H1 (cell line): Measurements from ENCODE around the gene DCBLD1. TPM values are rescaled to one million over a fixed set of nuclear protein-coding genes. Genes with fewer than 3 reads are reported as not detected.

ENCODE experiments used
- CTCF ChIA-PET: fragments of 300-600 bp; sonication (Branson Sonifier 250); formaldehyde crosslinking; loops from one replicate; lab custom pipeline; 2021; ENCODE audit not compliant: partially characterized antibody; lab: Charles Lee
- POLR2A ChIA-PET: fragments of 300-600 bp; sonication (Branson Sonifier 250); formaldehyde crosslinking; loops from one replicate; lab custom pipeline; 2021; ENCODE audit warnings: inconsistent platforms; ENCODE audit not compliant: partially characterized antibody; lab: Charles Lee
- DNase-seq, 2 experiments: peaks; one replicate each; pipeline versions ENCODE4 v3.0.0 to v3.0.0-alpha.2; 2010 to 2022; ENCODE audit warnings: low spot score in 2 of 2, low read depth in 1 of 2, mixed read lengths in 1 of 2
- FAIRE-seq: peaks from 2 replicates; lab custom pipeline; 2011; peaks lifted over from hg19 to GRCh38; lab: Jason Lieb, UNC
- H2AFZ ChIP-seq: 2 replicates; pipeline ENCODE4 v1.8.1; 2012; ENCODE audit warnings: low read length, inconsistent platforms
- H2AK5ac ChIP-seq: 2 replicates; pipeline ENCODE4 v1.6.1; 2013; ENCODE audit warnings: low read depth, low read length
- H2BK120ac ChIP-seq: replicated peaks from 2 replicates; pipeline ENCODE3; 2013; ENCODE audit warnings: low read depth, low read length, inconsistent platforms
- H2BK12ac ChIP-seq: 2 replicates; pipeline ENCODE4 v1.6.1; 2013; ENCODE audit warnings: low read depth, low read length
- H2BK15ac ChIP-seq: 2 replicates; pipeline ENCODE4 v1.6.1; 2013; ENCODE audit warnings: low read length
- H2BK20ac ChIP-seq: 2 replicates; pipeline ENCODE4 v1.6.1; 2013; ENCODE audit warnings: low read length
- H2BK5ac ChIP-seq: 2 replicates; pipeline ENCODE4 v1.6.1; 2013; ENCODE audit warnings: low read depth, low read length
- H3K14ac ChIP-seq: 2 replicates; pipeline ENCODE4 v1.6.1; 2013; ENCODE audit warnings: inconsistent platforms; ENCODE audit not compliant: insufficient read length
- H3K18ac ChIP-seq: 2 replicates; pipeline ENCODE4 v1.6.1; 2013; ENCODE audit warnings: low read length; ENCODE audit errors: extremely low read depth
- H3K23ac ChIP-seq: 2 replicates; pipeline ENCODE4 v1.6.1; 2013; ENCODE audit warnings: inconsistent platforms; ENCODE audit not compliant: insufficient read length
- H3K23me2 ChIP-seq: 2 replicates; pipeline ENCODE4 v1.6.1; 2013; ENCODE audit warnings: low read depth, low read length
- H3K27ac ChIP-seq: 2 replicates; pipeline ENCODE4 v1.6.1; 2011; ENCODE audit warnings: low read depth, low read length, inconsistent platforms
- H3K27me3 ChIP-seq, 4 experiments: replicated peaks in 1 of 4; 1 replicate in 1 of 4; 2 replicates in 3 of 4; pipeline versions ENCODE4 v1.6.1 to v1.8.1; 2011 to 2013; ENCODE audit warnings: low read length in 3 of 4, mild to moderate bottlenecking in 3 of 4, inconsistent platforms in 2 of 4, mixed read lengths in 2 of 4, moderate library complexity in 1 of 4; ENCODE audit not compliant: control insufficient read depth in 3 of 4, insufficient read depth in 3 of 4; ENCODE audit errors: extremely low read depth in 1 of 4
- H3K36me3 ChIP-seq, 4 experiments: 2 replicates each; pipeline versions ENCODE4 v1.6.1 to v1.8.1; 2011 to 2013; ENCODE audit warnings: mild to moderate bottlenecking in 4 of 4, low read length in 3 of 4, moderate library complexity in 2 of 4, control low read depth in 1 of 4, inconsistent platforms in 1 of 4; ENCODE audit not compliant: insufficient read depth in 4 of 4, control insufficient read depth in 2 of 4
- H3K4ac ChIP-seq: replicated peaks from 2 replicates; pipeline ENCODE3; 2013; ENCODE audit warnings: low read length, low read depth, mixed read lengths, inconsistent platforms; ENCODE audit not compliant: insufficient read length
- H3K4me1 ChIP-seq, 4 experiments: replicated peaks in 1 of 4; 1 replicate in 1 of 4; 2 replicates in 3 of 4; pipeline versions ENCODE4 v1.6.1 to v1.8.1; 2011 to 2013; ENCODE audit warnings: low read length in 3 of 4, inconsistent platforms in 2 of 4, mixed read lengths in 1 of 4; ENCODE audit not compliant: insufficient read depth in 4 of 4, control insufficient read depth in 3 of 4
- H3K4me2 ChIP-seq, 2 experiments: 2 replicates each; pipeline versions ENCODE4 v1.6.1 to v1.8.1; 2011 to 2013; ENCODE audit warnings: low read depth in 2 of 2, low read length in 2 of 2, control low read depth in 1 of 2, inconsistent platforms in 1 of 2, mild to moderate bottlenecking in 1 of 2; ENCODE audit not compliant: insufficient read depth in 1 of 2
- H3K4me3 ChIP-seq, 4 experiments: fragments of 200-600, 300-600 bp in 1 of 4; sonication (generic), shearing (Covaris generic), sonication (Bioruptor Twin) in 1 of 4; 2 replicates each; pipeline versions ENCODE4 v1.5.1 to v1.8.1; 2011 to 2016; ENCODE audit warnings: low read length in 4 of 4, low read depth in 3 of 4, control low read depth in 2 of 4, inconsistent platforms in 2 of 4, mild to moderate bottlenecking in 2 of 4, mixed read lengths in 1 of 4, moderate library complexity in 1 of 4; ENCODE audit not compliant: insufficient read depth in 2 of 4; ENCODE audit errors: extremely low read depth in 1 of 4
- H3K56ac ChIP-seq: replicated peaks from 2 replicates; pipeline ENCODE3; 2013; ENCODE audit warnings: low read depth, mild to moderate bottlenecking, mixed read lengths, low read length, inconsistent platforms; ENCODE audit not compliant: insufficient read length
- H3K79me1 ChIP-seq: 2 replicates; pipeline ENCODE4 v1.6.1; 2013; ENCODE audit warnings: low read depth, low read length, control low read depth
- H3K79me2 ChIP-seq, 2 experiments: 2 replicates each; pipeline versions ENCODE4 v1.6.1 to v1.8.1; 2012 to 2013; ENCODE audit warnings: low read length in 2 of 2, mild to moderate bottlenecking in 2 of 2, inconsistent platforms in 1 of 2; ENCODE audit not compliant: insufficient read depth in 2 of 2, control insufficient read depth in 1 of 2
- H3K9ac ChIP-seq, 4 experiments: replicated peaks in 1 of 4; 1 replicate in 1 of 4; 2 replicates in 3 of 4; pipeline versions ENCODE4 v1.6.1 to v1.8.1; 2011 to 2013; ENCODE audit warnings: low read depth in 3 of 4, low read length in 3 of 4, control low read depth in 2 of 4, mild to moderate bottlenecking in 2 of 4, moderate library complexity in 2 of 4, inconsistent platforms in 1 of 4; ENCODE audit errors: extremely low read depth in 1 of 4
- H3K9me3 ChIP-seq, 2 experiments: 2 replicates each; pipeline versions ENCODE4 v1.6.1 to v1.8.1; 2012 to 2013; ENCODE audit warnings: mild to moderate bottlenecking in 2 of 2, moderate library complexity in 2 of 2, control low read depth in 1 of 2, inconsistent platforms in 1 of 2, low read depth in 1 of 2, low read length in 1 of 2, mixed read lengths in 1 of 2; ENCODE audit not compliant: insufficient read depth in 2 of 2
- H4K20me1 ChIP-seq, 2 experiments: replicated peaks in 1 of 2; 2 replicates each; pipeline versions ENCODE3 to v1.8.1; 2011 to 2013; ENCODE audit warnings: inconsistent platforms in 2 of 2, low read length in 2 of 2, mild to moderate bottlenecking in 1 of 2; ENCODE audit not compliant: insufficient read depth in 2 of 2, control insufficient read depth in 1 of 2
- H4K5ac ChIP-seq: 2 replicates; pipeline ENCODE4 v1.6.1; 2013; ENCODE audit warnings: low read length, low read depth, mixed read lengths, inconsistent platforms; ENCODE audit not compliant: insufficient read length
- H4K8ac ChIP-seq: 2 replicates; pipeline ENCODE4 v1.8.0; 2013; ENCODE audit warnings: mild to moderate bottlenecking, moderate library complexity, low read length, inconsistent platforms; ENCODE audit not compliant: insufficient read depth; ENCODE audit errors: extremely low read depth
- H4K91ac ChIP-seq: replicated peaks from 2 replicates; pipeline ENCODE3; 2013; ENCODE audit warnings: low read length, mixed read lengths, inconsistent platforms; ENCODE audit not compliant: insufficient read length
- CBX8 ChIP-seq: fragments of 300-800, 300-1000 bp; sonication (generic); IDR thresholded peaks from 2 replicates; pipeline ENCODE4 v1.7.1; 2016; ENCODE audit warnings: low read depth, low read length, borderline replicate concordance
- CEBPB ChIP-seq: IDR thresholded peaks from 2 replicates; pipeline ENCODE4 v1.6.1; 2012; ENCODE audit warnings: low read depth, low read length
- CREB1 ChIP-seq: IDR thresholded peaks from 2 replicates; pipeline ENCODE4 v1.6.1; 2012; ENCODE audit warnings: inconsistent platforms
- CTBP2 ChIP-seq: IDR thresholded peaks from 2 replicates; pipeline ENCODE4 v1.7.0; 2011; ENCODE audit warnings: borderline replicate concordance, mild to moderate bottlenecking, moderate library complexity, mixed read lengths, low read length; ENCODE audit not compliant: insufficient read depth, insufficient read length
- HDAC2 ChIP-seq, 2 experiments: fragments of 300-600 bp in 1 of 2; sonication (generic) in 1 of 2; IDR thresholded peaks; 2 replicates each; pipeline ENCODE4 v1.6.1; 2011 to 2012; ENCODE audit warnings: low read depth in 2 of 2, low read length in 2 of 2, mild to moderate bottlenecking in 2 of 2, moderate library complexity in 2 of 2, borderline replicate concordance in 1 of 2, inconsistent platforms in 1 of 2
- KDM1A ChIP-seq: fragments of 200-600, 300-600 bp; sonication (generic); IDR thresholded peaks from 2 replicates; pipeline ENCODE4 v1.7.1; 2016; ENCODE audit warnings: mild to moderate bottlenecking, low read length, borderline replicate concordance
- KDM4A ChIP-seq: IDR thresholded peaks from one replicate; pipeline ENCODE4 v1.7.1; 2012; ENCODE audit warnings: low read depth, mild to moderate bottlenecking, moderate library complexity, low read length, inconsistent platforms; ENCODE audit not compliant: severe bottlenecking
- KDM5A ChIP-seq: fragments of 200-600 bp; IDR thresholded peaks from 2 replicates; pipeline ENCODE4 v1.7.1; 2012; ENCODE audit warnings: mild to moderate bottlenecking, low read length, inconsistent platforms, mixed read lengths
- MAFK ChIP-seq: IDR thresholded peaks from 2 replicates; pipeline ENCODE4 v1.6.1; 2012; ENCODE audit warnings: low read depth, mild to moderate bottlenecking, improper control_type of control experiment, low read length
- PHF8 ChIP-seq: fragments of 200-600 bp; sonication (generic); conservative IDR thresholded peaks from 2 replicates; pipeline ENCODE4 v1.7.1; 2012; ENCODE audit warnings: low read depth, mild to moderate bottlenecking, inconsistent platforms, low read length, moderate library complexity
- POLR2AphosphoS5 ChIP-seq: IDR thresholded peaks from 2 replicates; pipeline ENCODE4 v1.6.1; 2011; ENCODE audit warnings: low read depth, low read length
- SRF ChIP-seq: IDR thresholded peaks from 2 replicates; pipeline ENCODE4 v1.6.1; 2011; ENCODE audit warnings: mild to moderate bottlenecking, low read depth, low read length, moderate library complexity
- SUZ12 ChIP-seq: fragments of 200-600 bp; sonication (generic); IDR thresholded peaks from 2 replicates; pipeline ENCODE4 v1.6.1; 2012; ENCODE audit warnings: mild to moderate bottlenecking, inconsistent platforms, low read length, moderate library complexity, mixed read lengths
- TAF7 ChIP-seq: optimal IDR thresholded peaks from 2 replicates; pipeline ENCODE3; 2011; ENCODE audit warnings: low read depth, mild to moderate bottlenecking, inconsistent platforms, low read length, moderate library complexity, borderline replicate concordance
- WGBS, 2 experiments: shearing (Covaris generic) in 1 of 2; methylation state at CpG; one replicate each; pipeline versions ENCODE4 v1.1.6 to v1.1.7; 2013 to 2015; ENCODE audit warnings: low lambda C conversion rate in 2 of 2, mixed read lengths in 2 of 2, inconsistent platforms in 1 of 2, low coverage in 1 of 2, missing lambda C conversion rate in 1 of 2; ENCODE audit not compliant: insufficient replicate concordance in 2 of 2, insufficient coverage in 1 of 2, insufficient read length in 1 of 2; ENCODE audit errors: extremely low coverage in 1 of 2, missing lambda C conversion rate in 1 of 2; 5-methylcytosine and 5-hydroxymethylcytosine counted together
- polyA plus RNA-seq, 7 experiments: library from polyadenylated mRNA; depleted of rRNA in 3 of 7; stranded (reverse) in 5 of 7; unstranded in 2 of 7; fragments of >200 nt in 5 of 7; fragments of 200-250 nt in 2 of 7; gene quantifications; 1 replicate in 5 of 7; 2 replicates in 1 of 7; 4 replicates in 1 of 7; pipeline versions ENCODE4 v1.2.1 to v1.2.3, GENCODE V29; 2011 to 2013; ENCODE audit warnings: missing spikeins in 2 of 7, mixed read lengths in 2 of 7
- total RNA-seq: library from RNA; stranded (reverse); fragmentation: NEBNext Ultra II Directional; extraction: Animal tissue kit (Norgen Biotek cat#: 25700); gene quantifications from 2 replicates; pipeline ENCODE4 v1.2.1, GENCODE V29; 2021

Gene DCBLD1
- total and polyA plus RNA-seq, 2 of the 8 experiments (the other 6 are each of a cell fraction or from before 2014, with no cell fraction given) = 3.9 to 11.2 TPM

DNA sequence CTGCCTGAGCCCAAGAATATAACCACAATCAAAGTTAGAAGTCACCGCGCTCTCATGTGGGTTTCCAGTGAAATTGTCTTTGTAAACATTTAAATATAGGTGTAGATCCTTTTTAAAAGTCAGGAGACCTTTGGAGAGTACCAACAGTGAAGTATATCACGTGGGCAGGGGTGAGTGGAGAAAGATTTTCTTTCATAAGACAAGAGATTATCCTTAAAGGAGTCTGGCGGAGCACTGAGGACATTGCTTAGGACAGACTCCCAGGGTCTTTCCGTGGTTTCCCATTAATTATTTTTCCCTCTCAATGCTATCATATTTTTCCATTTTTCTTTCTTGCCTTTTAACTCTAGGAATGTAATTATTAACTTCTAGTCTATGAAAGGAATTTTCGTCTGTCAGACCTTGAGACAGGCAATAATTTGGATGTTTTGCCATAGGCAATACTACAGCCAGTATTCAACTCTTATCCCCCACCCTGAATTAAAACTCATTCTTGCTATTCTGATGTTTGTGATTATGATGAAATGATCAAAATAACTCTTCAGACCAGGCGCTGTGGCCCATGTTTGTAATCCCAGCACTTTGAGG is 31.4 kb downstream of the DCBLD1 start:
- Histone ChIP-seq H2AK5ac (no peak overlapping the region), H3K23me2 (no peaks in the 10 kb centered on the region), H4K20me1 (no peaks in the 10 kb centered on the region), H3K56ac (no peak overlapping the region), H4K8ac (no peak overlapping the region), H3K27me3 (no peaks in the 10 kb centered on the region), H3K23ac (no peak overlapping the region), H2AFZ (no peak overlapping the region), H3K9ac (no peak overlapping the region), H3K14ac (no peak overlapping the region), H2BK5ac (no peak overlapping the region), H3K4ac (no peak overlapping the region), H3K18ac (no peak overlapping the region), H3K4me3 (no peak overlapping the region), H3K79me1 (no peaks in the 10 kb centered on the region), H2BK12ac (no peak overlapping the region), H3K9me3 (no peaks in the 10 kb centered on the region), H3K36me3 (no peaks in the 10 kb centered on the region), H3K79me2 (no peaks in the 10 kb centered on the region), H3K27ac (no peak overlapping the region), H2BK20ac (no peak overlapping the region), H3K4me2 (no peak overlapping the region), H4K91ac (no peak overlapping the region), H2BK120ac (no peak overlapping the region), H4K5ac (no peak overlapping the region), H2BK15ac (no peak overlapping the region), H3K4me1 (peaks cover 0 to 6% (median 0%) of the 10 kb centered on the region in 4 experiments; a peak in 2 of 7 replicates)
- ChIA-PET CTCF (no interaction called here), POLR2A (no interaction called here)
- WGBS, 2 experiments = 91% methylated on average over 7 of the region's 7 CpGs; no CpG with 5 or more reads in 1 of the 2 experiments
- FAIRE-seq (no peak), DNase-seq (no peak)
- TF ChIP-seq CREB1 (no peak), POLR2AphosphoS5 (no peak), SUZ12 (no peak), SRF (no peak), MAFK (no peak), PHF8 (no peak), CTBP2 (no peak), TAF7 (no peak), CEBPB (no peak), KDM5A (no peak), KDM1A (no peak), HDAC2 (IDR thresholded peaks at IDR 0.05; ENCODE audit: borderline replicate concordance in 1 of 2, low read depth in 2 of 2, low read length in 2 of 2) (no peak), KDM4A (no peak), CBX8 (no peak)
